GM21390 (cell line): ENCODE data around the gene NECAB3.
"Not testable (repeated sequence)": the region's sequence is repeated elsewhere in the genome, so short reads cannot be mapped to it uniquely, and the experiment has no call there.

Experiments used
- ATAC-seq: cut with Tn5 transposase; IDR thresholded peaks from one replicate; pipeline ENCODE4 v1.9.1; 2021; ENCODE audit not compliant: unreplicated experiment

NECAB3 gene

DNA sequence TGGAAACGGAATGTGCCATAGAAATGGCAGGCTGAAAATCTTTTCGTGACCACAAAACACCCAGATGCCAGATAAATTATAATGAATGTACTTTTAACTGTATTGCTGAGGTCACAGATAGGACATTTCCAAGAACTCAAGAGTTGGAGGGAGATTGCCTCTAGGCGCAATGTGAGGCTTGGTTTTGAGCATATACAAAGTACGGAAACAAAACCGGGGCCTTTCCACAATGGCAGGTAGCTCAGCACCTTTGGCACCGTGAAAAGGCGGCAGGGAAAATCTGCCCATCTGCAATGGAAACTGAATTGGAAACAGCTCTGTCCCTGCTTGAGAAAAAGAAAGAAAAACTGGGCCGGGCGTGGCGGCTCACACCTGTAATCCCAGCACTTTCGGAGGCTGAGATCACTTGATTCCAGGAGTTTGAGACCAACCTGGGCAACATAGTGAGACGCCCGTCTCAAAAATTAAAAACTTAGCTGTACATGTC, 22.6 kb downstream of the NECAB3 start:
- no peak for ATAC-seq

DNA sequence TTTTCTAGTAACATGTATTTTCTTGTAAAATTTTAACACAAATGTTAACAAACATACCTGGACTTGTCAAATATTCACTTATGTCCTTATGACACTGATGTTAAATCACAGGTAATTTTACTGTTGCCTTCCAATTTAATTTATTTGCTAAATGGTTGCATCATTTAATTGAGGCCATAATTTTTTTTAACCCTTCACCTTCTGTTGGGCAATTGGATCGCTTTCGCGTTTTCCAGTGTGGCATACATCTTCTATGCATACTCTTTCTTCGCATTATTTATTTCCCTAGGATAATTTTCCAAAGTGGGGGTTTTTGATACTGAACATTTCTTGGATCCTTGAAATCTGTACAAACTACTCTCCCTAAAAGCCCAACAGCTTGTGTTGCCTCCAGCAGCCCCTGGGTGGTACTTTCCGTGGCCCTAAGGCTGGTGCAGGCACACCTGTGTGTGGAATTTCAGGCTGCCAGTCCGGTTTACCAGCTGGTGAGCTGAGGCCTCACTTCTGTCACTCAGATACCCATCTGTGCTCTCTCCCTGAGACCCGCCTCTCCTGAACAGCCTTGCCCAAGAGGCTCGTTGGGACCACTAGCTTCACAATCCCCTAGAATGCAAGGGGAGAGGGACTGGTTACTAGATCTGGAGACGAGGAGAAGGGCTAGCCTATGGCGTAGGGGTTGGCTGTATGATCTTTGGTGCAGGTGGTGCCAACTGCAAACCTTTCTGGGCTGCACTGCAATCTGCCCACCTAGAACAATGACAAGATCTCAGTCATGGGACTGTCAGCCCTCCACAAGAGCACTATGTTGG, 23.3 kb downstream of the NECAB3 start:
- ATAC-seq = no peak

DNA sequence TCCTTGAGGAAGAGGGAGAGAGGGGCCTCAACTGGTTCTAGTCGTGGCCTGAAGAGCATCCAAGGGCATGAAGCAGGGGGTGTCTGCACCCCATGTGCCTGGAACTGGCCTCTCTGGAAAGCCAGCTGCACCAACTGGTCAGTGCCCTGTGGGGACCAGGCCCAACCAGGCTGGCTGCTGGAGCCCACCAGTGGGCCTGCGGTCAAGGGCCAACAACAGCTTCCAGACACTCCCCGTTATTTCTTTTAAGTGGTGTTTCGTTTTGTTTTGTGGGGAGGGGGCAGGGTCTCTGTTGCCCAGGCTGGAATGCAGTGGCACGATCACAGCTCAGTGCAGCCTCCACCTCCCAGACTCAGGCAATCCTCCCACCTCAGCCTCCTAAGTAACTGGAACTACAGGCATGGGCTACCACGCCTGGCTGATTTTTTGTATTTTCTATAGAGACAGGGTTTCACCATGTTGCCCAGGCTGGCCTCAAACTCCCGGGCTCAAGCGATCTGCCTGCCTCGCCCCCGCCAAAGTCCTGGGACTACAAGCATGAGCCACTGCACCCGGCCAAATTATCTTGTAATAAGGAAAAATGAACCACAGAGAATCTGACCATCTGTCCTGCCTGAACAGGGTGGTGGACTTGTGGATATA, 24.0 kb downstream of the NECAB3 start:
- ATAC-seq = no peak

DNA sequence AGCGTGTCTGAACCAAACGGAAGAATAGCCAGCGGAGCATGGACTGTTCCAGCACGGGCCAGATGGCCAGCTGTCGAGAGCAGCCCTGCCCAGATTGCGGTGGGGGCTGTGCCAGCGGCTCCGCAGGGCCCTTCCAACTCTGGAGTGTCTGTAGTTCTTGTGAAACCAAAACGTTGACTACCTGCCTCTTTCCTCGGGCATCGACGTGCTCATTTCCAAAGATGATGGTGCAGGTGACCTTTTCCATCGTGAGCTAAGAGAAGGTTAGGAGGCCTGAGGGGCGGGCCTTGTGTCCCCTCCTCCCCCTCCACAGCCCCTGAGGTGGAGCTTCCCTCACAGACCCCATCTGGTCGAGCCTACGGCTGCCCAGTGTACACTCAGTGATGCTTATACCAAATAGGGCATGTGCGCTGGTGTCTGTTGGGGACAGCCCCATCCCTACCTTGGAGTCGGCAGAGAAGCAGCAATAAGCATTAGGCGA, 25.0 kb downstream of the NECAB3 start:
- no peak for ATAC-seq

DNA sequence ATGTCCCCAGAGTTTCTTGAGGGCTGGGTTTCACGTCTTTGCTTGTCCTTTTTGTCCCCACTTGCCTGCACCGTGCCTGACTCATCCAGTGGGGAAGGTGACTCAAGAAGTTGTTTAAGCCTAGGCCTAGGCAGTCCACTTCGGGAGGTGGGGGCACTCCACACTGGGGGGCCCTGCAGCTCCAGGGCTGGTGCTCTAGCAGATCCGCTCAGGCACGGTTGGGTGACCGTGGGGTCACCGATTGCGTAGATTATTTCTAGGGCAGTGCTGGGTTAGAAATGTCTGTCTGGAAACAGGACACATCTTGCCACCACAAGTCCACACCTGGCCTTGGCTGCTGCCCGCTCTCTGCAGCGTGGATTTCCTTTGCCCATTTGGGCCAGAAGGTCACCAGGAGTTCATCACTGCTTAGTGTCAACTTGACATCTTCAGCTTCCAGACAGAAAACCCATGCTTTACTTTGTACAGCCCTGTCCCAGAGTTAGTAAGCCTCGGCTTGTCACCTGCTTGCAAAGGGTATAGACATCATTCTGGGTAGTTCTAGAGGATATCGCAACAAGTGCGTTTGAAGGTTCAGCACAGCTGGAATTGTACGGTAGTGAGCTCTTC, 25.7 kb downstream of the NECAB3 start:
- no peak for ATAC-seq

DNA sequence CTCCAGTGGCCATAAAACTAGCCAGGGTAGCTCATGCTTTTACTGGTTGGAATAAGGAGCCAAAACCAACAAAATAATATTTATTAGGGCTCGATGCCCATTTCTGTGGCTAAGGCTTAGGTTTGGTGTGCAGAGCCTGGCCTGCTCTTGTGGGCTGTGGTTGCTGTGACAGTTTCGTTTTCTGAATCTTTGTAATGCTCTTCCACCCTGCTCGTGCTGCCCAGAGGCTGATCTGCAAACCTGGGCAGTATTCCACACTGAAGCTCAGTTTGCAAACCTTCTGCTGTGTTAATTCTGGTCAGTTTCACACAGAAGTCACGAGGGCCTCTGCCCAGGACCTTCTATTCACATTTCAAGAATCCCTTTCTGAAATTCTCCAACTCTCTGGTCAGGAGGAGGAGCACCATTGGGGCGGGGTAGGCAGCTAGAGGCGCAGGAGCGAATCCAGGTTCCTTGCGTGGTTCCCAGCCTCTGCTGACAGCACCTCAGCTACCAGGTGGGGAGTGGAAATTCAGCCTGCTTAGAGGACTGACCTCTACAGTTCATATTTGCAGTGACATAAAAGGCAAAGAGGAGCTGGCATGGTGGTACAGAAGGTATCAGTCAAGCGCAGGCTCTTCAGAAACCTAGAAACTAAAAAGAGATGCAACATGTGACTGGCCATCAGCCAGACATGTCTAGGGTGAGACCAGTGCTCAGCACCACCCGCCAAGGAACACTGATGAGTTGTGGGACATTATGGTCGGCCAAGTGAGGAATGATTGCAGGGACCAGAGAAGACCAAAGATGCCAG, 26.4 kb downstream of the NECAB3 start:
- peak; percentile 68 for ATAC-seq

DNA sequence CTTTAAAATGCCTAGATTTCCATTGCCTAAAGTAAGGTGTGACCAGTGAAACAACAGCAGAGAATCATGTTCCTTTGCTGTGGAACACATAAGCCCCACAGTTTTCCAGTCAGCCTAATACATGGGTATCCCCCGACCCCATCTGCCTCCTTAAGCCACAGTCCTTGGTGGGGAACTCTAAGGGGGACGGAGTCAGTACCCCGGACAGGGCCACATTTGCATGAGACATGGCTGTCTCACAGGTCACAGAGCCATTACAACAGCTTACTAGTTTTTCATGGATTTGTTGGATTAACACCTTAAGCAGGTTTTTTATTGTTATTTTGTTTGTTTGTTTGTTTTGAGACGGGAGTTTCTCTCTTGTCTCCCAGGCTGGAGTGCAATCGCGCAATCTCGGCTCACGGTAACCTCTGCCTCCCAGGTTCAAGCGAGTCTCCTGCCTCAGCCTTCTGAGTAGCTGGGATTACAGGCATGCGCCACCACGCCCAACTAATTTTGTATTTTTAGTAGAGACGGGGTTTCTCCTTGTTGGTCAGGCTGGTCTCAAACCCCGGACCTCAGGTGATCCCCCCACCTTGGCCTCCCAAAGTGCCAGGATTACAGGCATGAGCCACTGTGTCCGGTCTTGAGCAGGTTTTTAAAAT, 27.1 kb downstream of the NECAB3 start:
- ATAC-seq = not testable (repeated sequence)

DNA sequence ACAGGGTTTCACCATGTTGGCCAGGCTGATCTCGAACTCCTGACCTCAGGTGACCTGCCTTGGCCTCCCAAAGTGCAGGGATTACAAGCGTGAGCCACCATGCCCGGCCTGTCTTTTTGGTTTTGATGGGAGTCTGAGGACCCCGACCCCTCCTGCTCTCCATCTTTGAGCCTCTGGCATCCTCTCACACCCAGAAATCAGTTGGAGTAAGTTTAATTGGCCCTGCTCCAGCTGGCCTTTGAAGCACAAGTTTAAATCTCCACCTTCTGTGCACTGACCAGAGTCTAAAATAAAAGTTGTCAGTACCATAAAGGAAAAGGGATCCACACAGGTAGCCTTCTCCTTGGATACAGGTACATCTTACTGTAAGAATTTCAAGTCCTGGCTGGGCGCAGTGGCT, 28.0 kb downstream of the NECAB3 start:
- ATAC-seq = no peak

DNA sequence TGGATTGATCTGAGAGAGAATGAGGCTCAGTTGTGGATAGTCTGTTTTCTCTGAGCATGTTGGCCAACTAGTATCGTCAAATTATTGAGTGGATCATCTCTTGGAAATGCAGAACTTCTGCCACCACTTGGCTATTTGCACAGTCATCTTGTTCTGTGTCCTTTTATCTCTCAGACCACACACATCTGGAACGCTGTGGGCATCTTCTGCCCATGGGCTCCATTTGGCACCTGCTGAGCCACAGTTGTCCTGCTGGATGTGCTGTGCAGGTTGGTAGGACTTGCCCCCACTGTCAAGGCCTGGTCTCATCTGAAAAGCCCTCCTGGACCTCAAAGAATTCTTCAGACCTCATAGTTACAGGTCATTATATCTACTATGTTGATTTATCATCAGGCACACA, 28.8 kb downstream of the NECAB3 start:
- no peak for ATAC-seq

DNA sequence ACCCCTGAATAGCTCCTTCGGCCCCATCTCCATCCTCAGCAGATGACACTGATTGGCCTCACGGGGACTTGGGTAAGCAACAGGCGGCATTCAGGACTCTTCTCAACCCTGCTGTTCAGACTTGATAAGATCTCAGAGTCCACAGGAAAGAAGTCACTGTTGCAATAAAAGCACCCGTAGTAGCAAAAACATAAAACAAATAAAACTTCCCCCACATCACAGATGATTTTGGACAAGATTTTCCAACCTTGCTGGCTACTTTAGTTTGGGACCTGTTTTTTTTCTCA, 29.2 kb downstream of the NECAB3 start:
- no peak for ATAC-seq

DNA sequence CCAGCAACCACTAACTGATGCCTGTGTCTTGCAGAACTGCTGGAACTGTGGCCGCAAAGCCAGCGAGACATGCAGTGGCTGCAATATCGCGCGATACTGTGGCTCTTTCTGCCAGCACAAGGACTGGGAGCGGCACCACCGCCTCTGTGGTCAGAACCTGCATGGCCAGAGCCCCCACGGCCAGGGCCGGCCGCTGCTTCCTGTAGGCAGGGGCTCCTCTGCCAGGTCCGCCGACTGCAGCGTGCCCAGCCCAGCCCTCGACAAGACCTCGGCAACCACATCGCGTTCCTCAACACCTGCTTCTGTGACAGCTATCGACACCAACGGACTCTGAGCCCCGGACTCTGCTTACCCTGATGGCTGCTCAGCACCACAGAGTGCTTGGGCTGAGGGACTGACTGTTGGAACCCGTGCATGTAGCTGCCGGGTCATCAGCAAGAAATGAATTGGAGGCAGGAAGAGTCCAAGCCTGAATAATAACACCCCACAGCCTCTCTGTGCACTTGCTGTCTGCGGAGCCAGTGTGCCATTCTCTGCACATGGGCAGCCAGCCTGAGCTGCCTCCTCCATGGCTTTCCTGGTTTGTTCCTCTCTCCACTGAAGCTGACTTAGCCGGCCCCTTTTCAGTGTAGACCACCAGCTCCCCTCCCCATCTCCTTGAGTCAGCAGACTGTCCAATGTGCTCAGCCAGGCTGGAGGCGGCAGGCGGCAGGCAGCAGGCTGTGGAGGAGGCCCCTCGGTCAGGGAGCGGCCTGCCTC, 29.7 kb downstream of the NECAB3 start:
- no peak for ATAC-seq

DNA sequence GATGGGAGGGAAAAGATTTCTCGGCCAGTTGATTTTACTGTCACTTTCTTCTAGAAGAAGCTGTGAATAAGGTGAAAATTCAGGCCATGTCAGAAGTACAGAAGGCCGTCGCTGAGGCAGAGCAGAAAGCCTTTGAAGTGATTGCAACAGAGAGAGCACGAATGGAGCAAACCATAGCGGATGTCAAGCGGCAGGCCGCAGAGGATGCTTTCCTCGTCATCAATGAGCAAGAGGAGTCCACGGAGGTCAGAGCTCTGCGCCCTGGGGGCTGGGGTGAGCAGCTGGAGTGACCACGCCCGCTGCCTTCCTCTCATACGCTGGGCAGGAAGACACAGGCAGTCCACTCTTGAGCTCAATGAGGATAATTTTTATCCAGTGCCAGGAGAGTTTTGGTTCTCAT, 33.9 kb downstream of the NECAB3 start:
- ATAC-seq = no peak

DNA sequence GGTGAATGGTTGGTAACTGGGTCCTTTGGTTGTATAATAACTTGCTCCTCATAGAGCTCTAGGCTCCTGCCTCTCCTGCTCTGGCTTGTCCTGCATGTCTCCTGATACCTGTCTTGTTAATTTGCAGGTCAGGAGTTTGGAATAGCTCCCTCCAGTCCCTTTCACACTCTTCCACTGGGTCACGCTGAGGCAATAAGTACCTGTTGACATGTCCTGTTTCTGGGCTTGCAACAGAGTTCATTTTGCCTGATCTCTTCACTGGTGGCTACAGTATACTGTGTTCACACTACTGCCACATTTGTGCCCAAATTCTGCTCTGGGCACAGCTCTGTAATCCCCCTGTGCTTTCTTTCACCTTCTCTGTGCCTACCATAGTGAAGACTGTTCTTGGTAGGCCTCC, 37.5 kb downstream of the NECAB3 start:
- ATAC-seq = no peak

DNA sequence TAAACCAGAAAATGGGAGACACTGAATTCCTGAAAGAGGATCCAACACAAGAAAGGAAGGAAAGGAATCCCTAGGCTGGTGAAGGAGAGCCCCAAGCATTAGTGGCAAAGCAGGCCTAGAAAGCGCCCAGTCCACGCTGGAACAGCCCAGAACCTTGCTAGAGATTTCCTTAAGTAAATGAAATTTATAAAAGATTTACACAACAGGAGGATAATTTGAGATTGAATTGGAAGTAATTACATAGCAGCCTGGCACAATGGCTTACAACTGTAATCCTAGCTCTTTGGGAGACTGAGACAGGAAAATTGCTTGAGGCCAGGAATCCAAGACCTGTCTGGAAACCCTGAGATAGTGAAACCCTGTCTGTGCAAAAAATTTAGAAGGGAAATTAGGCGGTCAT, 38.9 kb downstream of the NECAB3 start:
- no peak for ATAC-seq

DNA sequence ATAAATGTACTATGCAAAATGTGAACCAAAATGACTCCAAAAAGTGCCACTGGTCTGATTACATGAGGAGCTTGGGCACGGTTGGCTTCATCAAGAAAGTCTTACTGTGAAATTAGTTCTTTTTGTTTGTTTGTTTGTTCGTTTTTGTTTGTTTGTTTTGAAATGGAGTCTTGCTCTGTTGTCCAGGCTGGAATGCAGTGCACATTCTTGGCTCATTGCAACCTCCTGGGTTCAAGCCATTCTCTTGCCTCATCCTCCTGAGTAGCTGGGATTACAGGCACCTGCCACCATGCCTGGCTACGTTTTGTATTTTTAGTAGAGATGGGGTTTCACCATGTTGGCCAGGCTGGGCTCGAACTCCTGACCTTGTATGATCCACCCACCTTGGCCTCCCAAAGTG, 42.3 kb downstream of the NECAB3 start:
- ATAC-seq = not testable (repeated sequence)

DNA sequence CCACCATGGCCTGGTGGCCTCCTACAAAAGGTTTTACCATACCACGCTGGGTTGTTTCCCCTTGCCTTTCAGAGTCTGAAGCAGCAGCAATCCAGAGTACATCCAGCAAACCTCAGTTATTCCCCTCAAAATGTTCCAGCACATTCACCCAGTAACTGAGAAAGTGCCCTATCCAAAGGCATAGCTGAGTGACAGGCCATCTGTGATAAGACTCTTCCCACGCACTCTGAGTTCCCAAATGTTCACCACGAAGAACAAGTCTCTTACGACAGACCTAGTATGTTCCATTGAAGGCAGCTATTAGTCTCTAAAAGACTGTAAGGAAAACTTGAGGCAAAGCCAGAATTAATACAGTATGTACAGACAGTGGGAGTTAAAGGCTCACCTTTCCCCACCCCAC, 43.7 kb downstream of the NECAB3 start:
- no peak for ATAC-seq

DNA sequence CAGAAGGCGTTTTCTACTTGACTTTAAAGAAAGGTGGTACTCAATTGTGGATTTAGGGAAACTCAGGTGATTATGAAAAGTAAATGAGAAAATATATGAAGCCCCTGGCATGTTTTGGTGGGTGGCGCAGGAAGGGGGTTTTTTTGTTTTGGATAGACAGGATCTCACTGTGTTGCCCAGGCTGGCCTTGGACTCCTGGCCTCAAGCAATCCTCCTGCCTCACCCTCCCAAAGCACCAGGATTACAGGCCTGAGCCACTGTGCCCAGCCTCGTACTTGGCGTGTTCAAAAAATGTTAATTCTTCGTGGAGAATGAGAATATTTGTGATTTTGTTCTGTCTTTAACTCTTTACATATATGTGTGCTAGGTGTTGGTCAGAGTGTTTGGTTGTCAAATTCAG, 44.2 kb downstream of the NECAB3 start:
- no peak for ATAC-seq

DNA sequence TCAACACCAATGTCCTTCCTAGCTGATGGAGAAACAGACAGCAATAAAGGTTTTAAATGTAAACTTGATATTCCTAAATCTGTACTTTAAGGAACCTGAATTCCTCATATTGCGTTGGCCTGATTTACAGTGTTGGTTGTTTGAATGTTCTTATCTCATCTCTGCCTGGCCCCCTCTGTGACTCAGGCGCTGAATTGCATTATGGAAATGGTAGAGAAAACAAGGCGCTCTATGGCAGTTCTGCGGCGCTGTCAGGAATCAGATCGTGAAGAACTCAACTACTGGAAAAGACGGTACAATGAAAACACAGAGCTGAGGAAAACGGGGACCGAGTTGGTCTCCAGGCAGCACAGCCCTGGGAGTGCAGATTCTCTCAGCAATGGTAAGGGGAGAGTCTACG, 44.7 kb downstream of the NECAB3 start:
- no peak for ATAC-seq

DNA sequence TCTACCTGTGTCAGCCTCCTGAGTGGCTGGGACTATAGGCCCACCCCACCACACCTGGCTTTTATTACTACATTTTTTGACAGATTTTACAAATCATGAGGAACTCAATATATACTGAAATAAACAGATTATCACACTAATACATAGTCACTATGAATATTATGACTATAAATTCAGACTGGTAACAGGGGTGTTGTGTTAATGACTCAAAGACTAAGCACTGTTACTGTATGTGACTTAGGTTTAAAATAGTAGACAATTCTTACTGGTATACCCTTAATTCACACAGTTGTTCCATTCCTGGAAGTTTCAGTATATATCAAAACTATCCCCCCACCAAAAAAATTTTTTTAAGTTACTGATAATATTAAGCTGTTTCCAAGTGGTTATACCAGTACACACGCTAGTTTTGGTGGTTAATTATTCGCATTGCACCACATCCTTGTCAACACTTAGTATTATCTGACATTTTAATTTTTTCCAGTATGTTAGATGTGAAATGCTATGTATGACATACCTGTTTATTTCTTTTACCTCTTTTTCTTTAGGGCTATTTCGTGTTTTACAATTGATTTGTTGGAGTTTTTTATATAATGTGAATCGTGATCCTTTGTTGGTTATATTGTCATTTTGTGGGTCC, 46.5 kb downstream of the NECAB3 start:
- no peak for ATAC-seq

DNA sequence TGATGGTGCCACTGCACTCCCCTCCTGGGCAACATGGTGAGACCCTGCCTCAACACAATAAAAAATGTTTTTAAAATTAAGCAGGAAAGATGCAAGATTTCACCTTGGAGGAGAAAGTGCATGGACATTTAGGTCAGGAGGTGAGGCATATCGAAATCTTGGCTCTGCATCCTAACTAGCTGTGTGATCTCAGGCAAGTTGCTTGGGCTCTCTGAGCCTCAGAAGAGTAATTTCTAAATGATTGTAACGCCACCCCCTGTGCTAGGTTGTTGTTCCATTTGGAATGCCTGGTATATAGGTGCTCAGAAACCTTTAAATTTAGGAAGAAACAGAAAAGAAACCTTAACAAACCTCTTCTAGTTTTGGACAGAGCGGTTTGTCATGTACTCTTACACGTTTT, 48.0 kb downstream of the NECAB3 start:
- ATAC-seq = no peak
